Panc1 (cell line): ENCODE results near the gene ACSM3.

Experiments used
- POLR2AphosphoS5 ChIP-seq: IDR thresholded peaks from 2 replicates; pipeline ENCODE4 v1.6.1; 2012; ENCODE audit warnings: mild to moderate bottlenecking, low read depth, low read length, moderate library complexity
- TF ChIP-seq, protein P1 (sequence below): fragments of 450-650 bp; IDR thresholded peaks from 2 replicates; pipeline ENCODE4 v1.5.1; 2017; ENCODE audit warnings: mild to moderate bottlenecking

DNA sequence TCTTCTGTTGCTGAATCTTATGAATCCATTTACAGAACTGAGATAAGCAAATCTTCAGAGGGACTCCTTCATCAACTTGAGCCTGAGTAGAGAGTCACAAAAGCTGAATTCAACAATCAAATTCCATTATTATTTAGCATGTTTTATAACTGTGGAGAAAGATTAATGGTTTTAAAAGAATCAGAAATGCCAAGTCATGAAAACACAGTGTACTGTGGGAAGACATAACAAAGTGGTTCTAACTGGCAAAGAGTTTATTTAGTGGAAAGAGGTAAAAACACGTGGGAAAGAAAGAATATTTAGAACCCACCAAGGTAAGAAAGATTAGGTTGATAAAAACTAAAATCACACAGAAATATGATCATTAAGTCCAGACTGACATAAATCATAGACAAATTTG, 37.5 kb downstream of the ACSM3 start:
- TF ChIP-seq POLR2AphosphoS5 = no peak
- TF ChIP-seq, protein P1, sequence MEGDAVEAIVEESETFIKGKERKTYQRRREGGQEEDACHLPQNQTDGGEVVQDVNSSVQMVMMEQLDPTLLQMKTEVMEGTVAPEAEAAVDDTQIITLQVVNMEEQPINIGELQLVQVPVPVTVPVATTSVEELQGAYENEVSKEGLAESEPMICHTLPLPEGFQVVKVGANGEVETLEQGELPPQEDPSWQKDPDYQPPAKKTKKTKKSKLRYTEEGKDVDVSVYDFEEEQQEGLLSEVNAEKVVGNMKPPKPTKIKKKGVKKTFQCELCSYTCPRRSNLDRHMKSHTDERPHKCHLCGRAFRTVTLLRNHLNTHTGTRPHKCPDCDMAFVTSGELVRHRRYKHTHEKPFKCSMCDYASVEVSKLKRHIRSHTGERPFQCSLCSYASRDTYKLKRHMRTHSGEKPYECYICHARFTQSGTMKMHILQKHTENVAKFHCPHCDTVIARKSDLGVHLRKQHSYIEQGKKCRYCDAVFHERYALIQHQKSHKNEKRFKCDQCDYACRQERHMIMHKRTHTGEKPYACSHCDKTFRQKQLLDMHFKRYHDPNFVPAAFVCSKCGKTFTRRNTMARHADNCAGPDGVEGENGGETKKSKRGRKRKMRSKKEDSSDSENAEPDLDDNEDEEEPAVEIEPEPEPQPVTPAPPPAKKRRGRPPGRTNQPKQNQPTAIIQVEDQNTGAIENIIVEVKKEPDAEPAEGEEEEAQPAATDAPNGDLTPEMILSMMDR = no peak
